ENCODE results near the gene LRP1-AS.
A peak's percentile ranks its signal among the peaks of the same experiment; 100 is the strongest.

LRP1-AS gene

DNA sequence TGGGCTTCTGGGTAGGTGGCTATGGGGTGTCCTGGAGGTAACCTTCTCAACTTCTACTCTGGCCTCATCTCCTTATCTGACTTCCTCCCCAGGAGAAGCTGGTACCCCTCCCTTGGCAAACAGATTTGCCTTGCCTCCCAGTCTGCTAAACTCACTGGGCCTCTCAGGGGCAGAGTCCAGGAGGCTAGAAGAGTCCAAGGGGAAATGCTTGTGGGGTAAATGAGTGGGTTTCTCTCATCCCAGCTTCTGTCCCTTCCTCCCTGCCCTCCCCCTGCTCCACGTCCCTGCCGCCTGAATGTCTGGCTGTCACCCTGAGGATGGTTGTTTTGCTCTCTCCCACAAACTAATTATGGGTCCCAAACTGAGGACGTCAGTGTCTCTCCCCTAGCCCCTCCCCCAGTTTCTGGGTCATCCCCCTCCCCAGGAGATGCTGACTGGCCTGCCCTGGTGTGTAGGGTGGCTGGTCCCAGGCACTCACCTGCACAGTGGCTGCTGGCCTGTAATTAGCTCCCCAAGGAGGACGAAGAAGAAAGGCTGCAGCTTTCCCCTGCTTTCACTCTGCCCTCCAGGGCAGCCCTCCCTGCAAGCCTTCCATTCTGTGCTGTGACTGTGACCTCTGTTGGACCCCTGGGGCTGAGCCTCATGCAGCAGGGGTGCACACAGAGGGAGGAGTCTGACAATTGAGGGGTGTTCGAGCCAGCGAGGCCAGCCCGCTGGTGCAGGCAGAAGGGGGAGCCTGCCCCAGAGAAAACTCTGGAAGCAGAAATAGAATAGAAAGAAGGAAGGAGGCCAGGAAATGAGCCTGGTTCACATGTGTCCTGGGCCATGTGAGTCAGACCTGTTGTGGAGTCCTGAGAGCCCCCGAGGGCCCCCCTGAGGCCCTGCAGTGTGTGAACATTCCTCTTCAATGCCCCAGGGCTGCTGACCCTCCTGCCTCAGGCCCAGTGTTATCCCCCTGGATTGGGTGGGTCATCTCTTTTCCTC is at the start of gene LRP1-AS:
TSS of gene LRP1-AS (minus strand) at position 659 of the 984 bp plus-strand sequence.
- no peak for DNase-seq (ENCODE audit: low read depth, low spot score)

DNA sequence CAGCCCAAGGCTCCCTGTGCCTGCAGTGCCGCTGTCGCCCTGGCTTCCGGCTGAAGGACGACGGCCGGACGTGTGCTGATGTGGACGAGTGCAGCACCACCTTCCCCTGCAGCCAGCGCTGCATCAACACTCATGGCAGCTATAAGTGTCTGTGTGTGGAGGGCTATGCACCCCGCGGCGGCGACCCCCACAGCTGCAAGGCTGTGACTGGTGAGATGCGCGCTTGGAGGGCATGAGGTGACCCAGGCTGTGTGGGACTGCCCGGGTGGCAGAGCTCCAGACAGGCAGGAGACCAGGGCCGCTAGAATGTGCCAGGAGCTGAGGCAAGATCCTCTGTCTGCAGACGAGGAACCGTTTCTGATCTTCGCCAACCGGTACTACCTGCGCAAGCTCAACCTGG is 49.5 kb upstream of the LRP1-AS start:
- DNase-seq (ENCODE audit: low read depth, low spot score): no peak

DNA sequence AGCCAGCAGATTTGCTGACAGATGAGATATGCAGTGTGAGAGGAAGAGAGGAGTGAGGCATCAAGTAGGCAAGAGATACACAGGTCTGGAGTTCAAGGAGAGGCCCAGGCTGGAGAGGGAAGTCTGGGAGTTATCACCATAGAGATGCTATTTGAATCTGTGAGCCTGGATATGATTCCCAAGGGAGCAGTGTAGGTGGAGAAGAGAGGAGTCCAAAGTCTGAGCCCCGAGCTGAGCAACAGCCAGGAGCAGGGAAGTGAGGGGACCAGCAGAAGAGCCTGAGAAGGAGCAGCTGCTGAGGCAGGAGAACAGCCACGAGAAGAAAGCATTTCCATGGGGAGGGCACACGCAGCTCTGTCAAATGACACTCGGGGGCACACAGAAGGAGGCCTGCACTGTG is 49.0 kb upstream of the LRP1-AS start:
- no peak for DNase-seq (ENCODE audit: low read depth, low spot score)

DNA sequence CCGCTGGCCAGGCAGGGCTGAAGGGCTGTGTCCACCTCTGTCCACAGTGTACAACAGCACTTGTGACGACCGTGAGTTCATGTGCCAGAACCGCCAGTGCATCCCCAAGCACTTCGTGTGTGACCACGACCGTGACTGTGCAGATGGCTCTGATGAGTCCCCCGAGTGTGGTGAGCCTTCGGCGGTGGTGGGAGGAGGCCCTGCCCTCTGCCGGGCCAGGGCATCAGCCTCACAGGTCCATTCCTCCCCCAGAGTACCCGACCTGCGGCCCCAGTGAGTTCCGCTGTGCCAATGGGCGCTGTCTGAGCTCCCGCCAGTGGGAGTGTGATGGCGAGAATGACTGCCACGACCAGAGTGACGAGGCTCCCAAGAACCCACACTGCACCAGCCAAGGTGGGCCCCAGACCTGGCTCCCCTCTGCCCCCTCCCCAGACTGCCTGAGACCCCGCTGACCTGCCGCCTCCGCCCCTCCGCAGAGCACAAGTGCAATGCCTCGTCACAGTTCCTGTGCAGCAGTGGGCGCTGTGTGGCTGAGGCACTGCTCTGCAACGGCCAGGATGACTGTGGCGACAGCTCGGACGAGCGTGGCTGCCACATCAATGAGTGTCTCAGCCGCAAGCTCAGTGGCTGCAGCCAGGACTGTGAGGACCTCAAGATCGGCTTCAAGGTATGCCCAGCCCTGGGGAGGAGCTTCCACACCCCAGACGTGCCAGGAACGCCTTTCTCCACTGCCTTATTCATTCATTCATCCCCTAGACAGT is 48.4 kb upstream of the LRP1-AS start:
- no peak for DNase-seq (ENCODE audit: low read depth, low spot score)

DNA sequence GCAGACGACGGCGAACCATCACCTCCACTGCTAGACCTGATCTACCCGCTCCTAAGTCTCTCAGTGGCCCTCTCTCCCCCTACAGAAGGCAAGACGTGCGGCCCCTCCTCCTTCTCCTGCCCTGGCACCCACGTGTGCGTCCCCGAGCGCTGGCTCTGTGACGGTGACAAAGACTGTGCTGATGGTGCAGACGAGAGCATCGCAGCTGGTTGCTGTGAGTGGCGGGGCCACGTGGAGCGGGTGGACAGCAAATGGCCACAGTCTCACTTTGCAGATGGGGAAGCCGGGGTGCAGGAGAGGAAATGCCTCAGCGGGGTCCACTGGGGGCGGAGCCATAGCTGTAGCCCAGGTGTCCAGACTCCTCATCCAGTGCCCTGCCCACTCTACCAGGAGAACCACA is 47.8 kb upstream of the LRP1-AS start:
- no peak for DNase-seq (ENCODE audit: low read depth, low spot score)

DNA sequence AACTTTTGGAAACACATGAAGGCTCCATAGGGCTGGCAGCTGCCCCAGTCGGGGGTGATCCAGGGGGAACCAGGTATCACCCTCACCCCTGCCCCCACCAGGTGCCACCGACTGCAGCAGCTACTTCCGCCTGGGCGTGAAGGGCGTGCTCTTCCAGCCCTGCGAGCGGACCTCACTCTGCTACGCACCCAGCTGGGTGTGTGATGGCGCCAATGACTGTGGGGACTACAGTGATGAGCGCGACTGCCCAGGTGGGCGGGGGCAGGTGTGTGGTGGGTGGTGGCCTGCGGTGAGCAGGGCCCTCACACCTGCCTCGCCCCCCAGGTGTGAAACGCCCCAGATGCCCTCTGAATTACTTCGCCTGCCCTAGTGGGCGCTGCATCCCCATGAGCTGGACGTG is 46.8 kb upstream of the LRP1-AS start:
- no peak for DNase-seq (ENCODE audit: low read depth, low spot score)

DNA sequence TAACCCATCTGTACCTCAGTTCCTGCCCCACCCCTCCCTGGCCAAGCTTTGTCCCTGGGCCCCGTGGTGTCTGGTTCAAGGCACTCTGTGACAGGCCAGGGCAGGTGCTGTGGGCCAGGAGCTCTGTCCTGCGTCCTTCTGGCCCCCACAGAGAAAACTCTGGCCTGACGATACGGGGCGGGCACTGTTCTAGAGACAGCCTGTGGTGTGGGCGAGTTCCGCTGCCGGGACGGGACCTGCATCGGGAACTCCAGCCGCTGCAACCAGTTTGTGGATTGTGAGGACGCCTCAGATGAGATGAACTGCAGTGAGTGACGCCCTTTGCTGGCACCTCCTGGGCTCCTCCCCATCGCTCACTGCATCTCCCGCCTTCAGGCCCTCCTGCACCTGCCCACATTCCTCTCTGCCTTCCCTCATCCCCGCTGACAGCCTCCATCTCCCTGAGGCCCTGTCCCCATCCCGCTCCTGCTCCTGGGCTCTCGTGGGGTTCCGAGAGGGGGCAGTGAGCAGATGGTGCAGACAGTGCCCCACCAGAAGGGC is 46.4 kb upstream of the LRP1-AS start:
- no peak for DNase-seq (ENCODE audit: low read depth, low spot score)

DNA sequence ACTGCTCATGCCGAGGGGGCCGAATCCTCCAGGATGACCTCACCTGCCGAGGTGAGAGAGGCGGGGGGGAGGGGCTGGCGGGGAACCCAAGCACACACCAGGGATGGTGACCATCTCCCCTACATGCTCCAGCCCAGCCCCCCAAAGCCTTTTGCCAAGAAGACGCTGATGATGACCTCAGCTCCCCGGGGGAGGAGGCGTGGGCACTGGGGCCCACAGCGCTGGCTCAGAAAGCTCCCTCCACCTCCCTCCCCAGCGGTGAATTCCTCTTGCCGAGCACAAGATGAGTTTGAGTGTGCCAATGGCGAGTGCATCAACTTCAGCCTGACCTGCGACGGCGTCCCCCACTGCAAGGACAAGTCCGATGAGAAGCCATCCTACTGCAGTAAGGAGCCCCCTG is 45.5 kb upstream of the LRP1-AS start:
- DNase-seq (ENCODE audit: low read depth, low spot score): no peak

DNA sequence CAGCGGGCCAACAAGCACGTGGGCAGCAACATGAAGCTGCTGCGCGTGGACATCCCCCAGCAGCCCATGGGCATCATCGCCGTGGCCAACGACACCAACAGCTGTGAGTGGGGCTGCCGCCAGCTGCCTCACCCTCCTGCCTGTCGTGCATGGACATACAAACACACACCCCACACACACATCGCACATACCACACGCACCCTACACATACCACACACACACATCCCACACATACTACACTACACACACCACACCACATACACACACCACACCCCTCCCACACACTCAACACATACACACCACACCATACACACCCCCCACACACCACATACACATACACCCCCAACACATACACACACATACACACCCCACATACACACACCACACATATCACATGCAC is 44.0 kb upstream of the LRP1-AS start:
- DNase-seq (ENCODE audit: low read depth, low spot score): no peak

DNA sequence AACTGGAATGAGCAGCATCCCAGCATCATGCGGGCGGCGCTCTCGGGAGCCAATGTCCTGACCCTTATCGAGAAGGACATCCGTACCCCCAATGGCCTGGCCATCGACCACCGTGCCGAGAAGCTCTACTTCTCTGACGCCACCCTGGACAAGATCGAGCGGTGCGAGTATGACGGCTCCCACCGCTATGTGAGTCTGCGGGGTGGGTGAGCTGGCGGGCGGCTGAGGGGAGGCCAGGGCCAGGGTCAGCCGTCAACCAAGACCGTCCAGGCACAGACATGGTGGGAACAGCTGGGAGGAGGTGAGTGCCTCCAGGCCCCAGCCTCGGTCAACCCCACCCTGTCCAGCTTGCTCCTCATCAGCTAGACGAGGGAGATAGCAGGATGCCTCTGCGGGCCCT is 43.4 kb upstream of the LRP1-AS start:
- DNase-seq (ENCODE audit: low read depth, low spot score): no peak

DNA sequence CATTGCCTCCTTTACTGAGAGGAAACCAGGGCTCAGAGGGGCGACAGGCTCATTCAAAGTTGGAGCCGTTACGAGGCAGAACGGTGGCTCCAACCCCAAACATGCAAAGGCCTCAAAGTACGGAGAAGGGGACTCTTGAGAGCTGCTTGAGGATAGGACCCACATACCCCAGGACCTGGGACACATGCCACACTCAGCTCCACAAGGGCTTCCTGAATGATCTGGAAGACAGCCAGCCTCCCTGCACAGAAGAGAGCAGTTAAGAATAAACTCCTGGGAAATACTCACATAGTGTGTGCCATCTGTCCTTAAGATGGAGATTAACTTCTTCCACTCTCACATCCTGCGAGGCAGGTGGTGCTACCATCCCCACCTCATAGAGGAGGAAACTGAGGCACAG is 42.6 kb upstream of the LRP1-AS start:
- no peak for DNase-seq (ENCODE audit: low read depth, low spot score)

DNA sequence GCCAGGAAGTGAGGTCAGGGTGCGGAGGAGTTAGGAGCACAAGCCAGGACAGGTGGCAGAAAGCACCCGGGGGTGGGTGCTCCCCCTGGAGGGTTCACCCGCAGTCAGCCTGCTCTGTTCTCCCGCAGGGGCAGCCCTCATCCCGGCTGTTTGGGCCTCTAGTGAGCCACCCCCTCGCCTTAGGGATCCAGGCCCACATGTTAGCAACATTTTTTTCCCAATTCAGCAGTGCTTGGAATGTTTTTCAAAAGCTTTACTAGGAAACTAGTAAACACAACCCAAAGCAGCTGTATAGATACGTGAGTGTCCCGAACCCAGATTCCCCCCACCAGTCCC is 40.6 kb upstream of the LRP1-AS start:
- no peak for DNase-seq (ENCODE audit: low read depth, low spot score)

DNA sequence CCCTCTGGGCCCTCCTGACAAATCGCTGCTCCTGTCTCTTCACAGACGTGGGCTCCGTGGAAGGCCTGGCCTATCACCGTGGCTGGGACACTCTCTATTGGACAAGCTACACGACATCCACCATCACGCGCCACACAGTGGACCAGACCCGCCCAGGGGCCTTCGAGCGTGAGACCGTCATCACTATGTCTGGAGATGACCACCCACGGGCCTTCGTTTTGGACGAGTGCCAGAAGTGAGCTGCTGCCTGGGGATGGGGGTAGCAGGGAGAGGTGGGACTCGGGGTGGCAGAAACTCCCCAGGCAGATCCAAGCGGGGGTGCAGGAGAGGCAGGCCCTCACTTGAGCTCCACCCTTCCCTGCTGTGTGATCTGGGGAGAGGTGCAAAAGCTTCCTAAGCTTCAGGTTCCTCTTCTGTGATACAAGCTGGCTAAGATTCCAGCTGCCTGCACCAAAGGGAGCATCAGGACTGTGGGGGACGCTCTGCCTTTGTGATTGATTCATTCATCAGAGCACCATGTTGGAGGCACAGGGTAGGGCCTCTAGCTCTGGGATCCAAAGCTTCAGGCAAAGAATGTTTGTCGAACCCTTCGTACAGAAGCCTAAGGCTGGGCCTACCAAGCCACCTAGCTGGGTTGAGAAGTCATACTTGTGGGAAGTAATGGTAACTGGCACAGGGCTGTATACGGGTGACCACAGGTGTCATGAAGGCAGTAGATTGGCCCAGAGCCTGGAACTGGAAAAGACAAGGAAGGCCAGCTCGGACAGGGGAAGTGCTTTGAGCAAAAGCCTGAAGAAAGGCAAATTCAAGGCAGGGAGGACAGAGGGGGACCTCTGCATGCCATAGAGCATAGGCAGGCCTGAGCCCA is 40.0 kb upstream of the LRP1-AS start:
- DNase-seq (ENCODE audit: low read depth, low spot score): no peak

DNA sequence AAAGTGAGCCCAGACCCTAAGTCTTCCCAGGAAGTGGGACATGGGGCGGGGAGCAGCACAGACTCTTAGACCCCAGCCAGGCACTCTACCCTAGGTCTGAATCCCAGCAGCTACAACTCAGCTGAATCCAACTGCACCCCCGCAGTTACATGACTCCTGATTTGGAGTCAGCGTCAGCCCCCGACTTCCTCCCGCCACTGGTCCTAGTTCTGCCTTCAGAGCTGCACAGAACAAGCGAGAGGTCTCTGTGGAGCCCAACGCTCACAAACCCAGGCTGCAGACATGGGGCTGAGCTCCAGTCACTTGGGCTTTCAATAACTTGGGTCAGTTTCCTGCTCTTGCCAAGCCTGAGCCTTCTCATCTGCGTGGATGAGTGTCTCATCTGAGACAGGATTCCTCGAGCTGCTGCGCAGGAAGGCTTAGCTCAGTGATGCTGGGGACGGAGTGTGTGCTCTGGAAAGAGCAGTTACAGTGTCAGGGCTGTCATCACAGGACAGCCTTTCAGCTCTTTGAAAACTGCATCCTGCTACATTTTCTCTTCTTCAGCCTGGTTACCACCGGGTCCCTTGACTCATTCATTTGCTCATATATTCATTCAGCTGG is 38.6 kb upstream of the LRP1-AS start:
- DNase-seq (ENCODE audit: low read depth, low spot score): no peak

DNA sequence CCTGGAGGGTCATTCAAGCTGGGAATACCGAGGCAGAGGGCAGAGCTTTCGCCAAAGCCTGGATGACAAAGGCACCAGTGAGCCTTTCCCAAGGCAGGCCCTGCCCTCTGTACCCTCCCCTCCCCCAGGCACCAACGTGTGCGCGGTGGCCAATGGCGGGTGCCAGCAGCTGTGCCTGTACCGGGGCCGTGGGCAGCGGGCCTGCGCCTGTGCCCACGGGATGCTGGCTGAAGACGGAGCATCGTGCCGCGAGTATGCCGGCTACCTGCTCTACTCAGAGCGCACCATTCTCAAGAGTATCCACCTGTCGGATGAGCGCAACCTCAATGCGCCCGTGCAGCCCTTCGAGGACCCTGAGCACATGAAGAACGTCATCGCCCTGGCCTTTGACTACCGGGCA is 38.0 kb upstream of the LRP1-AS start:
- DNase-seq (ENCODE audit: low read depth, low spot score): no peak

DNA sequence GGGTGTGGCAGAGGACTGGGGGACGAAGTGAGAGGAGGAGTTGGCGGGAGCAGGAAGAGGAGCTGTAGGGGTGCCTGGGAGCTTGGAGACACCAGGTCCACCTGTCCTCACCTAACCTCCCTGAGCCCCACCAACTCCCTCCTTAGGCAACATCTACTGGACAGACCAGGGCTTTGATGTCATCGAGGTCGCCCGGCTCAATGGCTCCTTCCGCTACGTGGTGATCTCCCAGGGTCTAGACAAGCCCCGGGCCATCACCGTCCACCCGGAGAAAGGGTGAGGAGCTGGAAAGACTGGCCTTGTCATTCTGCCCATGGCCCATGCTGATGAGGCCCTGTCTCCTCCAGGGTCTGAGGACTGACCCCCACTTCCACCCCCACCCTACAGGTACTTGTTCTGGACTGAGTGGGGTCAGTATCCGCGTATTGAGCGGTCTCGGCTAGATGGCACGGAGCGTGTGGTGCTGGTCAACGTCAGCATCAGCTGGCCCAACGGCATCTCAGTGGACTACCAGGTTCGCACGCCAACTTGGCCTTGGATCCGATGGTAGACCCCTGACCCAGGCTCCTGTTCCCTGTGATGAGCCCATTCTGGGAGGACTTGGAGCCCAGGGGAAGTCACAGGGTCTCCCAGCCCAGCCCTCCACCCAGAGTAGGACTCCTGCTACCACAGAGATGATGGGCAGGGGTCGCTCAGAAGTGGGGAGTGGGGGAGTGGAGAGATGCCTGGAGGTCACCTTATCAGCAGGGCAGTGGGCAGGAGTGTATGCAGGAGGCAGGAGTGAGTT is 36.7 kb upstream of the LRP1-AS start:
- no peak for DNase-seq (ENCODE audit: low read depth, low spot score)

DNA sequence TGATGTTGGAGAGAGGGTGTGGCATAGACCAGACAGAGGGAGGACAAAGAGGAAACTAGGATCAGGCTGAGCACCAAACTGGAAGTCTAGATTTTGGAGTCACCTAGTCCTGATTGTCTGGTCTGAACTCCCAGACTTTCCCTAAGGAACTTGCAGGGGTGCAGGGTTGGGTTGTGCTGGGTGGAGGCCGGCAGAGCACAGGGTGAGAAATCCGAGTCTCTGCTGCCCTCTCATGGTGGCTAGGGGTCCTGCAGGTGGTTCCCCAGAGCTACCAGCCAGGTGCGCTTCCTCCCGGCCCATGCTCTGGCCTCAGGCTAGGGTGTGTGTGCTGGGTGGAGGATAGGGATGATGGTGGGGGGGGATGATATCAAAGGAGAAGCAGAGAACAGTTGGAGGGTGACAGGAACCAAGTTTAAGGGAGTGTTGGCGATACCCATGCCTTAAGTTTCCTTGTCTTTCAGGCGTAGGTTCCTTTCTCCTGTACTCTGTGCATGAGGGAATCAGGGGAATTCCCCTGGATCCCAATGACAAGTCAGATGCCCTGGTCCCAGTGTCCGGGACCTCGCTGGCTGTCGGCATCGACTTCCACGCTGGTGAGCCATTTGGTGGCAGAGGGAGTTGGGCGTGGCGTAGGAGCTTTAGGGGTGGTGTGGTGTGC is 35.6 kb upstream of the LRP1-AS start:
- DNase-seq (ENCODE audit: low read depth, low spot score): peak; percentile 50

DNA sequence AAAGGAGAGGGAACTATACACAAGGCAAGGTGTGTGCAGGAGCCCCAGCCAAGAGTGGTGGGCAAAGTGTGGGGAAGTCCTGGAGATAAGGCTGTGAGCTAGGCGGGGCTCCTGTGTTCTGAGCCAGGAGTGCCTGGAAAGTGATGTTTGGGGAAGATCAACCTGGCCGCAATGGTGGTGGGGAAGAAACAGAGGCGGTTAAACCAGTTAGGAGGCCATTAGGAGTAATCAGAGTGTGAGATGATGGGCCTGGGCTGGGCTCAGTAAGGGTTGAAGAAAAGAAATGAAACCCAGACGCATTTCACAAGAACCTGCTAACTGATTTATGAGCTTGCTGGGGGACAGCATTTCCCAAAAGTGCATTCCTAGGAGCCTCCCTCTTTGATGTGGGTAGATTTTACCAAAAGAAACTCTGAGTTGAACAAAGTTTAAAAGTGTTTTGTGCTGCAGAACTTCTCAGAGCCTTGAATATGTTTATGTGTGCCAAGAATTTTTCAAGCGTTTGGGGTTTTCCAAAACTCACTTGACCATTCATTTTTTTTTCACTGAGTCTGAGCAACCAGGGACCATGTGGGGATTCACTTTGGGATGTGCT is 34.2 kb upstream of the LRP1-AS start:
- DNase-seq (ENCODE audit: low read depth, low spot score): no peak

DNA sequence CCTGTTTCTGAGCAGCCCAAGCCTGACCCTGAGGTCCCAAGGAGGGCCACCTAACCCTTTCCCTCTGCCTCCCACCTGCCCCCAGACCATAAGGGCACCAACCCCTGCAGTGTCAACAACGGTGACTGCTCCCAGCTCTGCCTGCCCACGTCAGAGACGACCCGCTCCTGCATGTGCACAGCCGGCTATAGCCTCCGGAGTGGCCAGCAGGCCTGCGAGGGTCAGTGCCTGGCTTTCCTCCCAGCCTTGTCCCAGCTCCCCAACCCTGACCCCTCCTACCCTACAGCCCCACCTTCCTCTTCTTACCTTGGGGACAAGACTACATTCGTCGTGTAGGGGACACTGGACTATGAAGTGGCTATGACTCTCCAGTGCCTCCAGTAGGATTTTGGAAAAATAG is 33.7 kb upstream of the LRP1-AS start:
- DNase-seq (ENCODE audit: low read depth, low spot score): no peak

Measured in activated CD4-positive, CD25-positive, alpha-beta regulatory T cell treated with anti-CD3 and anti-CD28 coated beads, Interleukin-2, amount 50 U/mL, for 16 hours (primary cell).